PC-3 (cell line): ENCODE data around the gene GRIK1.

ENCODE experiments used
- CTCF ChIP-seq: fragments of 300-600 bp; sonication (generic); conservative IDR thresholded peaks from 2 replicates; pipeline ENCODE4 v1.5.1; 2017; ENCODE audit warnings: antibody characterized with exemption, low read depth, mild to moderate bottlenecking, low read length
- EZH2 ChIP-seq: fragments of 300-600 bp; sonication (generic); IDR thresholded peaks from one replicate; pipeline ENCODE4 v1.6.1; 2017; ENCODE audit warnings: antibody characterized with exemption, mild to moderate bottlenecking, low read length; ENCODE audit not compliant: unreplicated experiment
- EZH2phosphoT487 ChIP-seq: fragments of 300-600 bp; sonication (generic); IDR thresholded peaks from 2 replicates; pipeline ENCODE4 v1.6.1; 2018; ENCODE audit warnings: mild to moderate bottlenecking, antibody characterized with exemption, low read length, borderline replicate concordance

GRCh38 chr21:29808153-29808552, 131.6 kb downstream of the GRIK1 start:
- TF ChIP-seq CTCF (no peak), EZH2 (no peak), EZH2phosphoT487 (no peak)
